Dermis blood vessel endothelial cell (primary cell): ENCODE measurements around the gene GRAMD2A. TPM values are rescaled to one million over a fixed set of nuclear protein-coding genes. Genes with fewer than 3 reads are reported as not detected.

ENCODE experiments used
- DNase-seq: peaks from one replicate; pipeline ENCODE4 v3.0.0; 2010
- total RNA-seq: library from RNA; depleted of rRNA; stranded (reverse); fragments of >200 nt; gene quantifications from 2 replicates; pipeline ENCODE4 v1.2.3, GENCODE V29; 2014

The GRAMD2A gene
- total RNA-seq, 1 donor from 2014 or later = 0.17 TPM

GRCh38 chr15:72166716-72167417 is 30.7 kb downstream of the GRAMD2A start:
- DNase-seq = no peak

GRCh38 chr15:72163719-72164118 is 33.9 kb downstream of the GRAMD2A start:
- no peak for DNase-seq

GRCh38 chr15:72162569-72162968 is 35.0 kb downstream of the GRAMD2A start:
- DNase-seq = no peak

GRCh38 chr15:72161361-72162132 is 36.0 kb downstream of the GRAMD2A start:
- no peak for DNase-seq

- no peak for DNase-seq
Measured at GRCh38 chr15:72160696-72161245, 36.8 kb downstream of the GRAMD2A start.

- DNase-seq = no peak
Measured at GRCh38 chr15:72156928-72157327, 40.7 kb downstream of the GRAMD2A start.

GRCh38 chr15:72155635-72156616 is 41.7 kb downstream of the GRAMD2A start:
- peak; percentile 91 for DNase-seq

GRCh38 chr15:72155003-72155621 is 42.5 kb downstream of the GRAMD2A start:
- peak; percentile 63 for DNase-seq

DNA sequence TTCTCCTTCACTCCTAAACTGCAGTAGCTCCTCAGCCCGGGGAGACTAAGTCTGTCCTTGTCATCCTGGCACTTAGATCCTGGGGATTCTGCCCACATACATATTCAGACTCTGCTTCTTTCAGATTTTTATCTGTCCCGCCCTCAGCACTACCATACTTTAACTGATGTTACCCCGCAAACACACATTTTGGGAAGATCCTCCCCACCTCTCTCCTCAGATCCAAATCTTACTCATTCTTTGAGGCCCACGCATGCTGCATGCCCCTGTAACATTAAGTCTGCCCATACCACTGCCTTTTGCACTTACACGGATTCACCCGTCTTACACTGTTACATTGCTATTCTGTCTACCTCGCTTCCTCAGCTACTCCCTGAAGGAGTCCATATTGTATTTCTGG is 43.3 kb downstream of the GRAMD2A start:
- no peak for DNase-seq

DNA sequence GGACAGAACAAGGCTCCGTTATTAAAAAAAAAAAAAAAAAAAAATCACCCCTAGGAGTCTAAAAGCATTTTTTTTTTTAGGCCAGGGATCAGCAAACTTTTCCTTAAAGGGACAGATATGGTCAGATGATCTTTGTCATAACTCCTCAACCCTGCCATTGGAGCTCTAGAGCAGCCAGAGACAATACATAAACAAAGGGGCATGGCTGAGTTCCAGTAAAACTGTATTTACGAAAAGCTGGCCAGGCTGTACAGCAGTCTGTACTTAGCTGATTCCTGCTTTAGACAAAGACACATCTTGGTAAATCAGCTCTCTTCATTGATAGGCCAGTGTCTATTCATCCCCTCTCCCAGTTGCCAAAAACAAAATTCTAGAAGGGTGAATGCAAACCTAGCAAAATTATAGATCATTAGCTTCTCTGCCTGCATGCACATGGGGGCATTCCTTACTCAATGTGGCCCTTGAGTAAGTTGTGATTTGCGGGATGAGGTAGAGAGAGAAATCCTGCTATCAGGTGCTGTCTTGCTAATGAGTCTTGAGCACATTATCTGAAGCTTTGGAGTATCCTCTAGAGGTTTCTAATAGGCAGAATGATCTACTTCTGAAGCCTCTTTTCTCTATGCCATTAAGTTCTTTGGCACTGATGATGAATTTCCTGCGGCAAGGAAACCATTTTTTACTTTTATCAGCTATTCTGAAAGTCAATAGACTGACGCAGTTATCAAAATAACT is 44.2 kb downstream of the GRAMD2A start:
- peak; percentile 43 for DNase-seq

GRCh38 chr15:72147418-72147817 is 50.2 kb downstream of the GRAMD2A start:
- no peak for DNase-seq

- no peak for DNase-seq
Measured at GRCh38 chr15:72146934-72147333, 50.7 kb downstream of the GRAMD2A start.

DNA sequence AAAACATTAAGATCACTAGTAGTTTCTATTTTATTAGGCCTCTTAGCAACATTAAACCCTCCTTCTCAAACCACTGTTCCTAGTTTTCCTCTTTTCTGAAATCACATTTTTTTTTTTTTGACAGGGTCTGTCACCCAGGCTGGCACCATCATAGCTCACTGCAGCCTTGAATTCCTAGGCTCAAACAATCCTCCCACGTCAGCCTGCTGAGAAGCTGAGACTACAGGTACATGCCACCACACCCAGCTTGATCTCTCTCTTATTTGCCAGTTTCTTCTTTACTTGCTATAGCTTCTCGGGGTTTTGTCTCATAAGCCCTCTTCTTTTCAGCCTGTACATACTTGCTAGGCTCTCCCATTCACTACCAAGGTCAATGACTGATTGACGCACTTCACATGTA is 51.4 kb downstream of the GRAMD2A start:
- DNase-seq = no peak

DNA sequence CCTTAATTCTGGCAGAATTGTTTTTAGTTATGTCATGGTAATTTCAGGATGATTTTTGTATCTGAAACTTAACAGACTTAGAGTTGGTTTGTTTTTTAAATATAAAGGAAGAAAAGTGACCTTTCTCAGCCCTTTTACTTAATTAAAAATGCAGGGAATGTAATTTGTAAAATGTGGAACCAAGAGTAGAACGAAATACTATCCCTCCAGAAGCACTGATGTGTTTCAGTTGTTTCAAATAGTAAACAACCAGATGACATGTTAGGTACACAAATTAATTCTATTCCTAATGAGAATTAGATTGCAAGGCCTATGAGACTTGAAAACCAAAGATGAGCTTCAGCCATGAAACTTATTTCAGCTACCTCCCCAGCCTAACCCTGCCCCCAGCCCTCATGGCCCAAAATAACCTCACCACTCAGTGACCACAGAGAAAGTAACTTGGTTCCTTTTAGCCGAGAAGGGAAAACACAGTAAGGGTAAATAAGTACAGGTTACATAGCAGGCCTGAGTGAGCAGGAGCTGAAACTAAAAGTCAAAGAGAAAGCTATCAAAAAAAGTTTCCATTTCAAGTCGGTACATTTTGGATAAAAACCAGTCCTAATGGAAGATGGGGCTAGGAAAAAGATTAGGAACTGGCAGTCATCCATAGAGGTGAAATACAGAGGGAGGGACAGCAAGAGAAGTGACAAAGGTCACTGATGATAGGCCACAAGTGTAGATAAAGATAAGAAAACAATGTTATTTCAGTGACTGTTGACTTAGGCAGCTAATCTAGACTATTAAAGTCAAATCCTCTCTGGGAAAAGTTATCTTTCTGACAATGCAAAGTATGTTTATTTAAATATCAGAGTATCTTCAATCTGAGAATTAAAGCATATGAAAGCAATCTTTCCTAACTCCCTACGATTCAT is 56.2 kb downstream of the GRAMD2A start:
- DNase-seq = no peak

GRCh38 chr15:72140088-72140487 is 57.5 kb downstream of the GRAMD2A start:
- no peak for DNase-seq

DNA sequence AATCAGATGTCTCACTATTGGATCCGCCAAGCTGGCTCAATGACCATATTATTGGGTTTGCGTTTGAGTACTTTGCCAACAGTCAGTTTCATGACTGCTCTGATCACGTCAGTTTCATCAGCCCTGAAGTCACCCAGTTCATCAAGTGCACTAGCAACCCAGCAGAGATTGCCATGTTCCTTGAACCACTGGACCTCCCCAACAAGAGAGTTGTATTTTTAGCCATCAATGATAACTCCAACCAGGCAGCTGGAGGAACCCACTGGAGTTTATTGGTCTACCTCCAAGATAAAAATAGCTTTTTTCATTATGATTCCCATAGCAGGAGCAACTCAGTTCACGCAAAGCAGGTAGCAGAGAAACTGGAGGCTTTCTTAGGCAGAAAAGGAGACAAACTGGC is 57.9 kb downstream of the GRAMD2A start:
- DNase-seq = no peak

DNA sequence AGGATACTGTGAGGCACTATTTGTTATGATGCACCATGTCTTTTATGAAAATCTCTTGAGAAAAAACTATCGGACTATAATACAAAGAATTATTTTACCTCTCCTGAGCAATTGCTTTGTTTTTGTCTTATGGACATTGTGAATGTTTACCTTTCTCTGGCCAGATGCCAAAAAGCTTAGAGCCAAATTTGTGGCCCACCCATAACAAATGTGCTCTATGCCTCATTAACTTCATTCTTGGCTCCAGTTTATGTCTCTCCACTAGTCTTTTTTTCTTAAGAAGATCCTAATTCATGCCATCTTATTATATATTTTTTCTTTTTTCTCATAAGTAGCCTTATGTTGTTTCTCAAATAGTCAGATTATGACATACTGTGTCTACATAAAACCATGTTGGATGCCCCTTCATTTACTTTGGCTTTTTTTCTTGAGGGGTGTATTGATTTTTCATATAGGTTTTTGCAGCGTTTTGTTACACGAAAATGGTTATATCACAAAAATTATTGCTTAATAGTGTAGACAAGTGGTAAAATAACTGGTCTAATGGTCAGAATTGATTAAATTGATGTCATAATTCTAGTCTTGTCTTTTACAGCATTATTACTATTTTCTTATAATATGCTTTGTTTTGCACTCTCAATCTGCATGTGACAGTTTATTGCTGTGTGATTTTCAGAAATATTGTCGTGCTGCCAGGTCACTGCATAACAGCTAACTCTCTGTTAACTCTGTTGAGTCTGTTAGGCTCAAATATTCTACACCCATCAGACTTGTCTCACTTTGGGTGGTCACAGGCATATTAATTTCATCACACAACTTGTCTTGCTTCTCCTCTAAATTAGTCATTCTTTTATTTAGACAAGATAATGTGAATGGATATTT is 61.2 kb downstream of the GRAMD2A start:
- no peak for DNase-seq

- no peak for DNase-seq
Measured at GRCh38 chr15:72135719-72136118, 61.9 kb downstream of the GRAMD2A start.

DNA sequence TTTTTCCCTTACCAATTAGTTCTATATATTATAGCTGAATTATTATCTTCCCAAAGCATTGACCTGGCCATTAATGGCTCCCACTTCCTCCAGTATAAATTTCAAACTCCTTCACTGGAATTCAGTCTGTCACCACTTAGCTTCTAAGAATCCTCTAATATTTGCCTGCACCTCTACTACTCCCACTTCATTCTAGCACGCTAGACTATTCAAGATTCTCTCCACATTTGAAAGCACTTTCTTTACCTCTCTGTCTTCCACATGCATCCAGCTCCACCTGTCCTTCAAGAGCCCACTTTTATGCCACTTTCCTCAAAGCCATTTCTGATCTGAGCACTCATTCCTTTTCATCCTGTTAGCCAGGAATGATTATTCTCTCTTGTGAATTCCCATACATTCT is 64.4 kb downstream of the GRAMD2A start:
- no peak for DNase-seq
